ENCODE data around the gene EBLN1.
"Not testable (repeated sequence)": the region's sequence is repeated elsewhere in the genome, so short reads cannot be mapped to it uniquely, and the experiment has no call there.

EBLN1 gene

DNA sequence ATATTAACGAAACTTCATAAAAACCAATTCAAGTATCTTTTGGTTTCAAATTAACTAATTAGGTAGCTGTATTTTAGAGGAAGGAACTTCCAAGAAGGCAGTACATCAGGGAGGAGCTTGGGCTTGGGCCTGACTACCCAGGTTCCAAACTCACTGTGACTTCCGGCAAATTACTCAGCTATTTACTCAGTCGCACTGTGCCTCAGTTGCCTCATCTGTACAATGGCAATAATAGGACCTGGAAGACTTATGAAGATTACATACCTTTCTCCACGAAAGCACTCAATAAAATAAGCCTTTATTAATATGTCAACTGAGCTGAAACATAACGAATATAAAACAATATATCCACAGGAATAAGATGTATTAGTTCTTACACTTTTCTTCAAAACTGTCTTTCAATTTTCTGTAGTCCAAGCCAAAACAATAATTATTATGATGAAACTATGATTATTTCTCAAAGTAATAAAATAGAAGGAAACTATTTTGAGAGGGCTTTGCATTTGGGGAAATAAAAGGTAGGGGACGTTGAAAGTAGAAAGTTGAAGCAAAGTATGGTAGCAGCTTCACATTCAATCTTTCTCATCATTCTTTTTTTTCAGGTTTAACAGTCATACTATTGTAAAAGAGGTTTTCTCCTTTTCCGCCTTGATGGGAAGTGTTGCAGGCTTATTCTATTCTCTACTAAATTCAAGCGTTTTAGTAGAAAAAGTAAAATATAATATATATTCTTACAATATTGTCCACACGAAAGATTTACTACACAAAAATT, 10.5 kb upstream of the EBLN1 start:
- DNase-seq (ENCODE audit: low spot score) = no peak

DNA sequence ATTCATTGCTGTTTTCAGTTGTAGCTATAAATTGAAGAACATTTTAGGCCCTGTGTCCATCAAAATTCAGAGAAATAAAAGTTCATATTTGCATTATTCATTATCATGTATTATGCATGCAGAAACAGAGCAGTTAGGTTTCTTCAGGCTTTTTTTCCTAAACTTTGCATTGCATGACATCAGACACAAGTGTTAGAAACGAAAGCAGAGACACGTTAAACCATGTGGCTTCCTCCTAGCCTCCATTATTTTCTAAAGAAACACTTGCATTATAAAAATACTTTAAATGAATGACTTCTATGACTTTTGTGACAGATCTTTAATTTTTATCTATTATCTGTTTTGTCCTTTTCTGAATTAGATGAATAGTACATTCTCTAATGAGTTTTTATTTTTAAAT, 8.8 kb upstream of the EBLN1 start:
- DNase-seq (ENCODE audit: low spot score) = no peak

DNA sequence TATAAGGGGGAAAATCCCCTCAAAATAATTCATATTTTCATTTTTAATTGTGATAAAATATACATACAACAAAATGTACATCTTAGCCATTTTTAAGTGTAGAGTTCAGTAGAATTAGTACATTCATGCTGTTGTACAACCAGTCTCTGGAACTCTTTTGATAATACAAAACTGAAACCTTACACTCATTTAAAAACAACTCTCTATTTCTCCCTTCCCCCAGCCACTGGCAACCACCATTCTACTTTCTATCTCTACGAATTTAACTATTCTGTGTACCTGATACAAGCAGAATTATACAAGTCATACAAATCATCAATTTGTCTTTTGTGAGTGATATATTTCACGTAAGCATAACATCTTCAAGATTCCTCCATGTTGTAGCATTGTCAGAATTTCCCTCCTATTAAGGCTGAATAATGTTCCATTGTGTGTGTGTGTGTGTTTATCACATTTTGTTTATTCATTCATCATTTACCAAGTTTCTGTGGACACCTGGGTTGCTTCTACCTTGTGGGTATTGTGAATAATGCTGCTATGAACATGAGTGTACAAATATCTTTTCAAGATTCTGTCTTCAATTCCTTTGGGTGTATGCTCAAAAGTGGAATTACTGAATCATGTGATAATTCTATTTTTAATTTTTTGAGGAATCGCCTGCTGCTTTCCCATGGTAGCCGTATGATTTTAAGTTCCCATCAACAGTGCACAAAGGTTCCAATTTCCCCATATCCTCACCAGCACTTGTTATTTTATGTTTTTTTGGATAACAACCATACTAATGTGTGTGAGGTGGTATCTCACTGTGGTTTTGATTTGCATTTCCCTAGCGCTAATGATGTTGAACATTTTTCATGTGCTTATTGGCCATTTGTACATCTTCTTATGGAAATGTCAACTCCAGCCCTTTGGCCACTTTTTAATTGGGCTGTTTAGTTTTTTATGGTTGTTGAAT, 4.7 kb upstream of the EBLN1 start:
- no peak for DNase-seq (ENCODE audit: low spot score)

DNA sequence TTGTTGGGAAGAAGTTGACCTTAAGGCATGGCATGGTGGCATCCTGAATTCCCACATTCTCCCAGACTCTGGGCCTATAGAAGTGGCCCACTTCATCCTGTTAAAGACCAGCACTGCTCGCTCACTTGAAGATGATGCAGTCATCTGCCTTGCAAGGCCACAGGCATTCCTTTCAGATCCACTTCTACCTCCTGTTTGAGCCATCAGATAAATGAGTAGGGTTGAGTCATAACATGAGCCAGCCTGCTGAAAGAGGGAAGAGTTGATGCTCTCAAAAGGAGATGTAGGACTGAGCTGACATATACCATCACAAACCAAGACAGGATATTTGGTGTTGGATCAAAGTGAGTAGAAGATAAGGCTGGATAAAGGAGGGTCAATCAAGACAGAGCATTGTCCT, 1.5 kb upstream of the EBLN1 start:
- DNase-seq (ENCODE audit: low spot score) = no peak

DNA sequence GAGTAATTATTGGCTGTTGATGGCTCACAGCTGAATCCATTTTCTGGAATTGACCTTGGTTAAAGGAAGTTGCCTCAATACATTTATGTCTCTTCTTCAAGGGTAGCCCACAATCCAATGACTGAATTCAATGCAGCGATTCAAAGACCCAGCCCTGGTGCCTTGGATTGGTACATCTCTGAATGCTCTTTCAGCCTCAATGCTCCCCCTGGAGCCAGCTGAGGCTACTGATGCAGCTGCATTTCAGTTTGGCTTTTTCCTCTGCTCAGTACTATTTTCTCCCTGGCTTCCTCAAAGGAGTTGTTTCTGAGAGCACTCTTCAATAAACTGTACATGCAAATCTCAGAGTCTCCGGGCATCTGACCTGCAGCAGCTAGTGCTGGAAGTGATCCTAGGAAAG, 633 bp upstream of the EBLN1 start:
- no peak for DNase-seq (ENCODE audit: low spot score)

DNA sequence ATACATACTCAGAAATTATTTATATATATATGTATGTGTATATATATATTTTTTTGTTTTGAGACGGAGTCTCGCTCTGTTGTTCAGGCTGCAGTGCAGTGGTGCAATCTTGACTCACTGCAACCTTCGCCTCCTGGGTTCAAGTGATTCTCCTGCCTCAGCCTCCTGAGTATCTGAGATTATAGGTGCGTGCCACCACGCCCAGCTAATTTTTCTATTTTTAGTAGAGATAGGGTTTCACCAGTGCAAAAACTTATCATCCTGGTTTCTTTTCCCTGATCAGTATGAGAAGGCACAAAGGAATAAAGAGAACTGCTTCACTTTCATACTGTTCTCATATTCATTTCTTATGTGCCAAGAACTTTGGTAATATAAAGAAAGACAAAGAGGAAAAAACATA, 731 bp downstream of the EBLN1 start:
- not testable (repeated sequence) for DNase-seq (ENCODE audit: low spot score)

DNA sequence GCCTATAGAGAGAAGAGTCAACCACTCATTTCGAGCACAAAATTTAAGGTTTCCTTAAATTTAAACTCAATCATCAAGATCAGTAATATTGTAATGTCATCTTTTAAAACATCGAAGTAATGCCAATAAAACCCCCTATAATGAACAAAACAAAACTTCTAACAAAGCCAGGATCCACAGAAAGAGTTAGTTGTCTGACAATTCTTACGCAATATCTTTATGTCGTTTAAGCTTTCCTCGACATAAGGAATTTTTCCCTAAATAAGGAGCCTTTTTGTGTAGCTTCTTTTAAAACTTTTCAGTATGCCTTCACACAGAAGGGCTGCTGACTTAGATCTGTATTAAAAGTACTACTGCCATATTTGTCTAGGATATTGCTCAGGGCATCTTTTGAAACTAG, 7.5 kb downstream of the EBLN1 start:
- DNase-seq (ENCODE audit: low spot score) = no peak

DNA sequence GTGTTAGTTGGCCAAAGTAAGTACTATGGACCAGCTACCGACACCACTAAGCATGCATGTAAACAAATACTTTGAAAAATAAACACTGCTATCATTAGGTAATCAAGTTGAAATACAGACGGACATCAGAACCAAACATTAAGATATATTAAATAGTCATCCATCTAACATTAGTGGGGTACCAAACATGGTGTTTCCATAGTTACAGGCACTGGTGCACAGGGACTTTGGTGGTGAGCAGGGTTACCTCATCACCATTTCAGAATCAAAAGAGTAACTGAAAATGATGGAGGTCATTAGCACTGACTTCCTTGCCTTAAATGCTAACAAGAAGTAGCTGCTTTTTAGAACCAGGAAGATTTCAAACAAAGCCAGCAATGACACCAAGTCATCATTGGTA, 23.9 kb downstream of the EBLN1 start:
- DNase-seq (ENCODE audit: low spot score) = no peak

DNA sequence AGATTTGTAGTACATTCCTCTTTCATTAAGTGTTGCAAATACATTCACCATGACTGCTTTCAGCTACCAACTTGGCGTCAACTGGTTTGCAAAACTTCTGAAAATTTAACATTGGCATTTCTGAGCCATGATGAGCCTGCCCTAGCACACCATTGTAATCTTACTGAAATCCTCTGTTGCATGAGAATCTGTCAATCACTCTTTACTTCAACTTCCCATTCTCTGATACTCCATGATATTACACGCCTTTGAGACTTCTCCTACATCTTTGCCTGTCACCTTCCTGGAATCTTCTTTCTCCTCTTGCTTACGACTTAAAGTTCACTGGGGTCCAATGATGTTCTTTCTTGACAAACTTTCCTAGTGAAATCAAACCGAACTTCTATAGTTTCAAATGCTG, 32.2 kb downstream of the EBLN1 start:
- no peak for DNase-seq (ENCODE audit: low spot score)

DNA sequence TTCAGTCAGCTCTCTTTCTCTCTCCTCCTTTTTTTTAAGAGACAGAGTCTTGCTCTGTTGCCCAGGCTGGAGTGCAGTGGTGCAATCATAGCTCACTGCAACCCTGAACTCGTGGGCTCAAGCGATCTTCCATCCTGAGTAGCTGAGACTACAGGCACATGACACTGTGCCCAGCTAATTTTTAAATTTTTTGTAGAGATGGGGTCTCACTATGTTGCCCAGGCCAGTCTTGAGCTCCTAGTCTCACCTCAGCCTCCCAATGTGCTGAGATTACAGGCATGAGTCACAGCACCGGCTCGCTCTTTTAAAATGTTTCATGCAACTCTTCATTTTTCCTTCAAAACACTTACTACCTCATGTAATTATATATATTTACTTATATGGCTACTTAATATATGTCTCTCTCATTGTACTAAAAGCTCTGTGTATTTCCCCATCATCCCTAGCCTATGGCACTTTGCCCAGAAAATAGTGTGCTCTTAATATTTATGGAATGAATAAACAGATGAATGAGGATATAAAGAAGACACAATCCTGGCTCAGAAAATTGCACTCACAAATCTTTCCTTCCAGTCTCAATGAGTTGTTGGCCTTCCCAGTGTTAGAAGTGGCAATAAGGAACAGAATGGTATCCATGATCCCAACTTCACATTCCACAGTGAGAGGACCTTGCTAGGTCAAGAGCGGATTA, 33.9 kb downstream of the EBLN1 start:
- DNase-seq (ENCODE audit: low spot score) = no peak

DNA sequence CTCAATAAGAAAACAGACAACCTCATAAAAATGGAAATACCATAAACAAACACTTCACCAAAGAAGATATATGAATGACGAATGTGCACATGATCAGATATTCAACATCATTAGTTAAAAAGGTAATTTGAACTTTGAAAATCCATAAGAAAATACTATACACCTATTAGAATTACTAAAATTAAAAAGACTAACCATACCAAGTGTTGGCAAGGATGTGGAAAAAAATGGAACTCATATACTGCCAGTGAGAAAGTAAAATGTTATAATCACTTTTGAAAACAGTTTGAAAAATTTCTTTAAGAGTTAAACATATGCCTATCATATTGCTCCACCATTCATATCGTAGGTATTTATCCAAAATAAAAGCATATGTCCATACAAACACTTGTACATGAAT, 37.1 kb downstream of the EBLN1 start:
- DNase-seq (ENCODE audit: low spot score) = no peak

DNA sequence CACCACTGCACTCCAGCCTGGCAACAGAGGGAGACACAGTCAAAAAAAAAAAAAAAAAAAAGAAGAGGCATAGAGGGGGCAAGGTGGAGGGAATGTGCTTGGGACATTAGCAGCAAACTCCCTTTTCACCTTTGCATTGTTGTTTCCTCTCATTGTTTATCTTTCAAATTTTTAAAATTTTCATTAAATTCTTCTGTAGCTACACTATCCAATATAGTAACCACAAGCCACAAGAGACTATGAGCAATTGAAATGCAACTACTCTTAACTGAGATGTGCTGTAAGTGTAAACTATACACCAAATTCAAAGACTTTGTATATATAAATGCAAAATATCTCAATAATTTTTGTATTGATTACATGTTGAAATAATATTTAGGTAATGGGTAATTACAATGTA, 43.4 kb downstream of the EBLN1 start:
- DNase-seq (ENCODE audit: low spot score) = no peak

DNA sequence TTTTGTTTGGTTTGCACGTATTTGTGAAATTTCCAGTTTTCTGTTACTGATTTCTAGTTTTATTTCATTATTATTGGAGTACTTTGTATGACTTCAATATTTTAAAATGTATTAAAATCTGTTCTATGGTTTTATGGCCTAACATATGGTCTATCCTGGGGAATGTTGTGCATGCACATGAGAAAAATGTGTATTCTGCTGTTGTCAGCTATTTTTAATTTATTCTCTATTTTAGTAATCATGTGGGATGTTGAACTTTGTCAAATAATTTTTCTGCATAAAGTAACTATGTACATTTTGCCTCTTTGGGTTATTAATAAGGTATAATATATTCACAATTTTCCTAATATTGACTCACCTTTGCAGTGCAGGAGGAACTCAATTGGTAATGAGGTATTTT, 46.7 kb downstream of the EBLN1 start:
- no peak for DNase-seq (ENCODE audit: low spot score)

DNA sequence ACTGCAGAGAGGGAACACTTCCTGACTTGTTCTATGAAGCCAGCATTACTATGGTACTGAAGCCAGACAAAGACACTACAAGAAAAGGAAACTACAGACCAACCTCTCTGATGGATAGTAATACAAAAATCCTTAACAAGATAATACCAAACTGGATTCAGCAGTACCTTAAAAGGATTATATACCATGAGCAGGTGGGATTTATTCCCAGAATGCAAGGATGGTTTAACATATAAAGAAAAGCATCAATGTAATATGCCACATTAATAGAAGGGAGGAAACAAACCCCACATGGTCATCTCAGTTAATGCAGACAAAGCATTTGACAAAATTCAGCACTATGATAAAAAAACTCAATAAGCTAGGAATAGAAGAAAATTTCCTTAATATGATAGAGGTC, 47.2 kb downstream of the EBLN1 start:
- DNase-seq (ENCODE audit: low spot score) = no peak

DNA sequence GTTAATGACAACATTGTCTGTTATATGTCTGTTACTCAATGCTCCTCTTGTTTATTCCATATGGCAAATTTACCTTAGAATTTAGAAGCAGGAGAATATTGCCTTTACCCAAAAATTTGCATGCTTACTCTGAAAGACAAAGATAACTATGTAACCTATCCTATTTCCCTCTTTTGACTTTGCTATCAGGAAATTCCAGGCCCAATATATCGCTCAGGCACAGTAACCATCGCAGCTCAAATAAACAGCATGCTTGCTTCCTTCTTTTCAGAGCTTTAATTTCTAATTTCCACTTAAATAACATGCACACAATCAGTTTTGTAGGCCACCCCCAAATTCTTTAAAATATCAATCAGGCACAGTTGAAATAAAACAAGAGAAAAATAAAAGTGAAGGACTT, 57.8 kb downstream of the EBLN1 start:
- DNase-seq (ENCODE audit: low spot score) = no peak

DNA sequence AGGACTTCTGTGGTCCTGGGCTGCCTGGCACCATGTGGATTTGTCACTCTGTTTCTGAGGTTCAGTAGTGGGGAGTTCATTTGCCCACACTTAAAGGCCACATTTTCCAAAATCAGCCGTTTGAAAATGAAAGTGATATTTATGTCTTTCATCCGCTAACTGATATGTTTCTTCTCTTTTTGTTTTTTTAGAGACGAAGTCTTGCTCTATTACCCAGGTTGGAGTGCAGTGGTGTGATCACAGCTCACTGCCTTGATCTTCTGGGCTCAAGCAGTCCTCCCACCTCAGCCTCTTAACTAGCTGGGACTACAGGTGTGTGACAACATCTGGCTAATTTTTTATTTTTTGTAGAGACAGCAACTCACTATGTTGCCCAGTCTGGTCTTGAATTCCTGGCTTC, 58.6 kb downstream of the EBLN1 start:
- DNase-seq (ENCODE audit: low spot score) = no peak

Measured in left forelimb (tissue), 1 donor.